HG02840 (cell line): ENCODE results near the gene RNU1-3.
"Not testable (repeated sequence)": the region's sequence is repeated elsewhere in the genome, so short reads cannot be mapped to it uniquely, and the experiment has no call there.

Source experiments
- ATAC-seq: cut with Tn5 transposase; IDR thresholded peaks from one replicate; pipeline ENCODE4 v1.9.1; 2021; ENCODE audit warnings: mild to moderate bottlenecking, moderate library complexity, moderate number of reproducible peaks; ENCODE audit not compliant: unreplicated experiment, low FRiP score

RNU1-3 gene

DNA sequence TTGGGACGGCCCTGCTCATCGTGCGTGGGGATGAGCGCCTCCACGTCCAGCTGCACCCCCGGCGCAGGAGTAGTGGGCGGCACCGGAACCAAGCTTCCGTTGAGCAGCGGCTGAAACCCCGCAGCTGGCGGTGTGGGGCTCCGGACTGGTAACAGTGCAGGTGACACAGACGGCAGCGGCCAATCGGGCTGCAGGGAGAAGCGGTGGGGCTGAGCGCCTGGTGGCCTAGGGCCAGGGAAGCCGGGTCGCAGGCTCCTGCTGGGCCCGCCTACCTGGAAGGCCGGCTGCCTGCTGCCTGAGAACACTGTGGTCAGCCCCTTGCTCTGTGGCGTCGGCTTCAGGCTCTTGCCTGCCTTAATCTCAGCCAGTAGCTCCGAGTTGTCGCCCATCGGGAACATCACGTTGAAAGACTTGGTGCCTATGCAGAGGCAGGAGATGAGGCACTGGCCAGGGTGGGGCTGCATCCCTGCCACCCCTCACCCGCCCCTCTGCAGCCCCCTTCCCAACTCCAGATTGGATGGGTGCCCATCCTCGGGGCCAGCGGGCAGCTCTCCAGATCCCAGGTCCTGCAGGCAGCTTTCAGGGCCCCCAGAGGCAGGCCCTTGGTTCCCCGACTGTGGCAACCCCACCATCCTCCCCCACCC is 29.9 kb upstream of the RNU1-3 start:
- ATAC-seq, result not testable (repeated sequence)

- not testable (repeated sequence) for ATAC-seq
These were observed 27.6 kb upstream of the RNU1-3 start for GRCh38 chr1:16694308-16694702.

DNA sequence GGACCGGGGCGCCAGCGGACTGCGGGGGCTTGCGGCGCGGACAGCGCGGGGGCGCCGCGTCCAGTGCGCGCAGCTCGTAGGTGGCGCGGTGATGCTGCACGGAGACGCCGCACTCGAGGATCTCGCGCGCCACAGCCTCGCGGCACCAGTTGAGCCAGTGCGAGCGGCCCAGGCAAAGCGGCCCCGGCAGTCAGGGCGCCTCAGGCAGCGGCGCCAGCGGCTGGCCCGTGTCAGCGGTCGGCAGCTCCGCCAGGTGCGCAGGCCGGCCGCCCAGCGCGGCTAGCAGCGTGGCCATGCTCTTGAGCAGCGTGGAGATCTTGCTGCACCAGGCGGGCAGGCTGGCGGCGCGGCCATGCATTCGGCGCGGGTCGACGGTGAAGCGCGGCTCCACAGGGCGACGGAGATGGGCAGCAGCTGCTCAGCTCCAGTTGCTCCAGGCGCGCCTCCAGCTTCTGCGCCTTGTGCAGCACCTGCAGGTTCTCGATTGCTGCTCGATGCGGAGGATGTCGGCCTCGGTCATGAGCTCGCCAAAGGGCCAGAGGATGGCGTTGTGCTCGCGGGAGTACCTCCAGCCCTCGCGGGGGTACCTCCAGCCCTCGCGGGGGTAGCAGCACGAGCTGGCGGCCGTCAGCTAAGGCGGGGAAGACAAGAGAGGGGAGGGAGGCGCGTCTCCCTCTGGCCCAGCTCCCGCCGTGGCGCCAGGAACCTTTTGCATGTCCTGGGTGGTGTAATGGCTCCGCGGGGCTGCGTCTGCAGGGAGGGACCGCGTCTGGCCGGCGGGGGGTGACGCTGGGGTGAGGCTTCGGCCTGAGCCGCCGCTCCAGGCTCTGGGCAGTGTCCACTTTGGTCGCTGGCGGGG is 26.9 kb upstream of the RNU1-3 start:
- not testable (repeated sequence) for ATAC-seq

GRCh38 chr1:16692717-16693448 is 26.1 kb upstream of the RNU1-3 start:
- ATAC-seq, result not testable (repeated sequence)

GRCh38 chr1:16692283-16692682 is 25.5 kb upstream of the RNU1-3 start:
- not testable (repeated sequence) for ATAC-seq

DNA sequence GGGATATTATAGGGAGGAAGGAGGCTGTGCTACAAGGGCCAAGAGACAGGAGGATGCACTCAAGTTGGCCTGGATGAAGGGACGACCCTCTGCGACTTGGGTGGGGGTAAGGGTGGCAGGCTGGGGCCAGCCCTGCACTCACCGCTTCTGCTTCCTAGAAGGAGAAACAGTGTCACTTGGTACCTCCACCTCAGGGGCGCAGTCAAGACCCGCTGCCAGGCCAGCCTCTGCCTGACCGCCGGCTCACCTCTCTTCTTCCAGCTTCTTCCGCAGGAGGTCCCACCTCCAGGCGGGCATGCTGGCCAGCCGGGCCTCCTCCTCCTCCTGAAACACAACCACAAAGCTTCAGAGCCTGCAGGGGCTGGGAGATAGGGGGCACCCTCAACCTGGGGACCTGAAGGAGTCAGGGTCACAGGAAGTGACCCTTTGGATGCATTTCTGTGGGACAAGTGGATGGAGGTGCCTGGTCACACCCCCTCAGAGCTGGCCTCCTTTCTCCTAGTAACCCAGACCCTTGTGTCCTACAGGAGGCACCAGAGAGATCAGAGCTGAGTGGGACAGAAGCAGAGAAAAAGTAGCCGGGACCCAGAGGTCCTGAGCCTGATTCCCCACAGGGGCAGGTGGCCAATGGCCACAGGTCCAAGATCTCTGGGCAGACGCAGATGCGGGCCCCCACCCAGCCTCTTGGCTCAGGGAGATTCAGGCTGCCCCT is 24.4 kb upstream of the RNU1-3 start:
- not testable (repeated sequence) for ATAC-seq

GRCh38 chr1:16687132-16687800 is 20.5 kb upstream of the RNU1-3 start:
- not testable (repeated sequence) for ATAC-seq

- ATAC-seq, result not testable (repeated sequence)
These were observed 19.0 kb upstream of the RNU1-3 start for GRCh38 chr1:16685445-16686371.

- ATAC-seq, result not testable (repeated sequence)
These were observed 18.1 kb upstream of the RNU1-3 start for GRCh38 chr1:16684738-16685337.

DNA sequence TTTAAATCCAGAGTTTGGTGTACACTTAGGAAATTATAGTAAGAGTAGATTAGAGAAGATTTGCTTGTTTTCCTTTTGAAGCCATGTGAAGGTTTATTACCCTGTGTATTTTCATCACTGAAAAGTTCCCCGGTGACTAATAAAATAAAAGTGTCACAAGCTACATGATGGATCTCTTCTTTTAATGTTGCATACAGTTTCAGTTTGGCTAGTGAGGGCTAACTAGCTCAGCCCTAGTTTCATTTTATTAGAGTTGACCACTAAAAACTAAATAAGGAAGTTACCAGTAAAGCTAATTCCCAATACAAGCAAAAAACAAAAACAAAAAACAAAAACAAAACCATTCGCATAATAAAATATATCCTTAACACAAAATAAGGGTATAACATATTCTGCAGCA is 17.4 kb upstream of the RNU1-3 start:
- ATAC-seq, result not testable (repeated sequence)

GRCh38 chr1:16682803-16683202 is 16.1 kb upstream of the RNU1-3 start:
- ATAC-seq, result not testable (repeated sequence)

GRCh38 chr1:16680366-16680765 is 13.6 kb upstream of the RNU1-3 start:
- ATAC-seq, result not testable (repeated sequence)

- no peak for ATAC-seq
These were observed 11.0 kb upstream of the RNU1-3 start for GRCh38 chr1:16677552-16678431.

GRCh38 chr1:16676661-16677523 is 10.1 kb upstream of the RNU1-3 start:
- ATAC-seq, result not testable (repeated sequence)

- ATAC-seq, result not testable (repeated sequence)
These were observed 8.4 kb upstream of the RNU1-3 start for GRCh38 chr1:16675118-16675510.

GRCh38 chr1:16673976-16674375 is 7.2 kb upstream of the RNU1-3 start:
- ATAC-seq, result not testable (repeated sequence)
